Adipocyte (in vitro differentiated cells): Measurements from ENCODE around the gene CEP152.
"Not testable (repeated sequence)": the region's sequence is repeated elsewhere in the genome, so short reads cannot be mapped to it uniquely, and the experiment has no call there.

Source experiments
- DNase-seq: peaks from one replicate; pipeline ENCODE4 v3.0.0-alpha.2; 2015; ENCODE audit warnings: low read depth
- H3K27me3 ChIP-seq: replicated peaks from 2 replicates; pipeline ENCODE4 v1.7.0; 2013; ENCODE audit warnings: mild to moderate bottlenecking, low read length, moderate library complexity; ENCODE audit not compliant: control insufficient read depth, insufficient read depth
- H3K36me3 ChIP-seq: 2 replicates; pipeline ENCODE4 v1.7.0; 2013; ENCODE audit warnings: low read length, mild to moderate bottlenecking, moderate library complexity; ENCODE audit not compliant: control insufficient read depth, insufficient read depth, severe bottlenecking
- H3K4me1 ChIP-seq: 2 replicates; pipeline ENCODE4 v1.7.0; 2013; ENCODE audit warnings: mild to moderate bottlenecking, low read length, moderate library complexity; ENCODE audit not compliant: control insufficient read depth, insufficient read depth
- H3K4me3 ChIP-seq: 2 replicates; pipeline ENCODE4 v1.7.0; 2013; ENCODE audit warnings: mild to moderate bottlenecking, low read length, moderate library complexity
- H3K9ac ChIP-seq: 2 replicates; pipeline ENCODE4 v1.7.0; 2013; ENCODE audit warnings: mild to moderate bottlenecking, low read length, moderate library complexity
- H3K9me3 ChIP-seq: 2 replicates; pipeline ENCODE4 v1.7.0; 2013; ENCODE audit warnings: mild to moderate bottlenecking, low read length, moderate library complexity; ENCODE audit not compliant: control insufficient read depth

Gene CEP152

GRCh38 chr15:48802867-48803266 lies 8.0 kb downstream of the CEP152 start:
- Histone ChIP-seq H3K36me3 (no peaks in the 10 kb centered on the region), H3K4me1 (peaks cover 16% of the 10 kb centered on the region), H3K4me3 (no peak overlapping the region), H3K9me3 (no peaks in the 10 kb centered on the region), H3K27me3 (no peaks in the 10 kb centered on the region), H3K9ac (no peak overlapping the region)
- peak; percentile 80 for DNase-seq

DNA sequence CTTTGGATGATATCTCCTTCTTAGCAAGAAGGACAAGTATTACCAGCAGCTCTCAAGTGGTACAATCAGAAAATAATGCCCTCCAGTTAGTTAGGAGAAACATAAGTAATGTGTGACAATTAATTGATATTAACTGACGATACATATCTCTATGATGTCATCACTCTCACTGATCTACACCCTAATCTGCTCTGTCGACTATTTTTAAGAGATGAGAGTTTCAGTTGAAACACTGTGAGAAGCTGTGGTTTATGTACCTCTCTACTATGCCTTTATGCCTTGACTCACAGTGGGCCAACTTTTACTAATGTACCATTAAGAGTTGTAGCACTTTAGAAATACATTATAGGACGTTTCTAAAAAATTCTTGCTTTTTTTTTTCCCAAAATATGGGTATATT lies 8.6 kb downstream of the CEP152 start:
- H3K9ac ChIP-seq = no peak overlapping the region
- H3K9me3 ChIP-seq = no peaks in the 10 kb centered on the region
- no peak for DNase-seq
- no peaks in the 10 kb centered on the region for H3K36me3 ChIP-seq
- H3K27me3 ChIP-seq = no peaks in the 10 kb centered on the region
- peaks cover 16% of the 10 kb centered on the region for H3K4me1 ChIP-seq
- H3K4me3 ChIP-seq = no peak overlapping the region

GRCh38 chr15:48800811-48801455 lies 9.9 kb downstream of the CEP152 start:
- peaks cover 15% of the 10 kb centered on the region for H3K4me1 ChIP-seq
- no peaks in the 10 kb centered on the region for H3K9me3 ChIP-seq
- no peaks in the 10 kb centered on the region for H3K27me3 ChIP-seq
- DNase-seq = peak; percentile 84
- peak overlapping the region; percentile 47 for H3K9ac ChIP-seq
- H3K36me3 ChIP-seq = no peaks in the 10 kb centered on the region
- no peak overlapping the region for H3K4me3 ChIP-seq

DNA sequence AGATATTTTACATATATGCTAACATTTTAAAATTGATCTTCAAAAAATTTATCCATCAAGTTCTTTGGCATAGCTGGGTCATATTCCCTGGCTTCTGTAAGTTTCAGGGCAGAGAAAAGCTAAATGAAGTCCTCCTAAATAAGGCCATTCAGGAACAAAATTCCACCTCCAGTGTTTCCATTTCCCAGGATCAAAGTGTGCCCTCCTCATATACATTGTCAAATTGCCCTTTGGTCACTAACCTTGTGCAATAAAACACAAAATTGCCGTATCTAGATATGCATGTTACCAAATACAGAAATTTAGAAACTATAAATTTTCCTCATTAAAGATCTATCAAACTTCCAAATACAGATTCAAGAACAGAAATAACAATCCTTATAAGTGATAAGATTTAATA lies 10.6 kb downstream of the CEP152 start:
- Histone ChIP-seq H3K4me3 (no peak overlapping the region), H3K4me1 (peaks cover 11% of the 10 kb centered on the region)

GRCh38 chr15:48798319-48798718 lies 12.6 kb downstream of the CEP152 start:
- no peak overlapping the region for H3K9ac ChIP-seq
- DNase-seq = no peak
- no peaks in the 10 kb centered on the region for H3K9me3 ChIP-seq
- H3K4me3 ChIP-seq = no peak overlapping the region
- no peaks in the 10 kb centered on the region for H3K27me3 ChIP-seq
- no peaks in the 10 kb centered on the region for H3K36me3 ChIP-seq
- H3K4me1 ChIP-seq = peaks cover 19% of the 10 kb centered on the region

More for the DNA sequence above, 10.6 kb downstream of the CEP152 start:
- Histone ChIP-seq H3K9me3 (no peaks in the 10 kb centered on the region), H3K27me3 (no peaks in the 10 kb centered on the region), H3K9ac (peak overlapping the region; percentile 47), H3K36me3 (no peaks in the 10 kb centered on the region)
- DNase-seq = no peak

GRCh38 chr15:48796930-48797329 lies 13.9 kb downstream of the CEP152 start:
- Histone ChIP-seq H3K9me3 (no peaks in the 10 kb centered on the region), H3K27me3 (no peaks in the 10 kb centered on the region), H3K4me1 (peaks cover 19% of the 10 kb centered on the region), H3K9ac (peak overlapping the region; percentile 48), H3K4me3 (peak overlapping the region; percentile 65), H3K36me3 (no peaks in the 10 kb centered on the region)
- peak; percentile 27 for DNase-seq

DNA sequence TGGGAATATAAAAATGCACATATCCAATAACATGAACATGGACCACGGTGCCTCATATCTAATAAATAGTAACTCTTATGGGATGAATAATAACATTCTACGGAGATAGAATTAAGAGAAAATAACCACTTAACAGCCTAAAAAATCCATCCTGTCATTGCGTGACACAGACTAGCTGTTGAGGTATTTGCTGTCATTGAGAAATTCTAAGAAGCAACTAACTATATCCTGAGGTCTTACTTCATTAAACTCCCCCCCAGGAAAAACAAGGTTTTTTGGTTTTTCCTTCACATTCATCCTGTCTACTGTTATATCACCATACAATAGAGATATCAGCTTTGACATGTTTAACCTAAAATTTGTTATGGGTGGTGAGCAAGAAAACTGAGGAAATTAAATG lies 14.3 kb downstream of the CEP152 start:
- Histone ChIP-seq H3K36me3 (no peaks in the 10 kb centered on the region), H3K4me1 (peaks cover 19% of the 10 kb centered on the region), H3K9ac (peak overlapping the region; percentile 48), H3K9me3 (no peaks in the 10 kb centered on the region), H3K27me3 (no peaks in the 10 kb centered on the region), H3K4me3 (peak overlapping the region; percentile 65)
- no peak for DNase-seq

DNA sequence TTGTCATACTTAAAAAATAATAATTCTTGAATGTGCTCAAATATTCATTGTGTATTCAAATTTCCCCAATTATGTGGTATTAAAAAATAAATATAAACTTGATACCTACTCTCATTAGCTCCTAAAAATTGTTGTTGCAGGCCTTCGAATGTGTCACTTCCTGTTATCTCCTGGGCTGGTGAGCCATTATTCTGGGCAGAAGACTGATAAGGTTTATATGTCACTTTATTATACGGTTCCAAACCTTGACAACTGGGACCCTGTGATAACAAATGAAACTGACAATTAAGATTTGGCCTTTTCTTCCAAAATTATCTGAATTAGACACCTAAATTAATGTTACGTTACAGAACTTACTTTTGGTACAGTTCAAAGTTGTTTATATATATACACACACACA lies 15.0 kb downstream of the CEP152 start:
- H3K4me1 ChIP-seq = peaks cover 18% of the 10 kb centered on the region
- H3K27me3 ChIP-seq = no peaks in the 10 kb centered on the region
- no peak overlapping the region for H3K9ac ChIP-seq
- DNase-seq = no peak
- no peak overlapping the region for H3K4me3 ChIP-seq
- H3K36me3 ChIP-seq = no peaks in the 10 kb centered on the region
- no peaks in the 10 kb centered on the region for H3K9me3 ChIP-seq

- no peaks in the 10 kb centered on the region for H3K36me3 ChIP-seq
- no peak for DNase-seq
- H3K4me1 ChIP-seq = peaks cover 15% of the 10 kb centered on the region
- no peaks in the 10 kb centered on the region for H3K27me3 ChIP-seq
- H3K9me3 ChIP-seq = no peaks in the 10 kb centered on the region
- H3K9ac ChIP-seq = no peak overlapping the region
- no peak overlapping the region for H3K4me3 ChIP-seq
Observed at GRCh38 chr15:48794697-48795134, 16.2 kb downstream of the CEP152 start.

DNA sequence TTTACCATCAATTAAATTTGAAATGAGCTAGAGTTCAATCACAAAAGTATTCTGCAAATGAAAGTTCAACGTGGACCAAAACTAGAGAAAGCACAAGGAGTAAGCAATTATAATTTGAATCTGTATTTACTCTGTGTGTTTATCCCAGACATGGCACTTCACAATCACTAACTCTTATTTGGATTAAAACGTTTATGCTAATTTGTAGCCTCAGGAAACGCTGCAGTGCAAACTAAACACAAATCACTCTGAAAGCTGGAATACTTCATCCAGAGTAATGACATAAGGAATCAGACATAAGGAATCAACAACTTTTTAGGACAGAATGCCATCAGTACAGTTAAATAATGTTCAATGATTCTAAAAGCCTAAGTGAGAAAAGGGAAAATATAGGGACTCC lies 18.5 kb downstream of the CEP152 start:
- H3K9ac ChIP-seq = no peak overlapping the region
- H3K9me3 ChIP-seq = no peaks in the 10 kb centered on the region
- H3K4me1 ChIP-seq = peaks cover 15% of the 10 kb centered on the region
- no peaks in the 10 kb centered on the region for H3K27me3 ChIP-seq
- no peak overlapping the region for H3K4me3 ChIP-seq
- H3K36me3 ChIP-seq = no peaks in the 10 kb centered on the region
- DNase-seq = no peak

DNA sequence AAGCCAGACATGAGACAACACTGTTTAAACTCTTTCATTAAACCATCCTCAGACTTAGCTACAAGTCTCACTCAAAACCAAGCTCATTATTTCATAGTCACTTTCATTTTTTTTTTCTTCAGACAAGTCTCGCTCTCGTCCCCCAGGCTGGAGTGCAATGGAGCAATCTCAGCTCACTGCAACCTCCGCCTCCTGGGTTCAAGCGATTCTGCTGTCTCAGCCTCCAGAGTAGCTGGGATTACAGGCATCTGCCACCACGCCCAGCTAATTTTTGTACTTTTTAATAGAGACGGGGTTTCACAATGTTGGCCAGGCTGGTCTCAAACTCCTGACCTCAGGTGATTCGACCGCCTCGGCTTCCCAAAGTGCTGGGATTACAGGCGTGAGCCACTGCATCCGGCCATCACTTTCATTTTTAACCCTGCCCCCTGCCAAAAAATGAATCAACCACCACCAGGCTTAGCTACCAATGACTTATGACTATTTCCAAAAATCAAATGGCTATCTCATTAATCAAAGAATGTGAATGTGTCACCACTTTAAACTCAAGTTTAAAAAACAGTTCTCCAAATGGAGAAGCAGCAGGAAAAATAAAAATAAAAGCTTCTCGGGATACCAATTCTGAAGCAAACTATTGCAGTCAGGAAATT lies 20.3 kb downstream of the CEP152 start:
- not testable (repeated sequence) for H3K27me3 ChIP-seq, DNase-seq, H3K9me3 ChIP-seq, H3K36me3 ChIP-seq
- H3K4me3 ChIP-seq = peak overlapping the region; percentile 61
- H3K9ac ChIP-seq = peak overlapping the region; percentile 67
- H3K4me1 ChIP-seq = peaks cover 12% of the 10 kb centered on the region
